Measurements from ENCODE around the gene NLRC4.
"Not testable (repeated sequence)": the region's sequence is repeated elsewhere in the genome, so short reads cannot be mapped to it uniquely, and the experiment has no call there.

The NLRC4 gene

GRCh38 chr2:32210767-32211408 is 53.8 kb downstream of the NLRC4 start:
- POLR2A ChIA-PET (ENCODE audit: low non-redundant PET): no interaction called here
- DNase-seq (ENCODE audit: low spot score): no peak
- H3K27ac ChIP-seq: no peak overlapping the region
- CTCF ChIA-PET: no interaction called here
- no peak for TF ChIP-seq CTCF (conservative IDR thresholded peaks at IDR 0.05; ENCODE audit: low read depth)

GRCh38 chr2:32203428-32203827 is 61.3 kb downstream of the NLRC4 start:
- CTCF ChIA-PET; H3K27ac ChIP-seq; DNase-seq (ENCODE audit: low spot score); POLR2A ChIA-PET (ENCODE audit: low non-redundant PET): not testable (repeated sequence)

- ChIA-PET POLR2A (ENCODE audit: low non-redundant PET) (no interaction called here), CTCF (interaction anchor here (0.6 kb wide), 1 partner anchor 94 kb away, joined by 3 read pairs; no protein-coding TSS in a partner anchor)
- no peak for TF ChIP-seq CTCF (conservative IDR thresholded peaks at IDR 0.05; ENCODE audit: low read depth)
- no peak for DNase-seq (ENCODE audit: low spot score)
- H3K27ac ChIP-seq: no peak overlapping the region
Measured at GRCh38 chr2:32200814-32201213, 63.9 kb downstream of the NLRC4 start.

GRCh38 chr2:32192418-32192817 is 72.3 kb downstream of the NLRC4 start:
- TF ChIP-seq CTCF (conservative IDR thresholded peaks at IDR 0.05; ENCODE audit: low read depth): no peak
- CTCF ChIA-PET: interaction anchor here (0.7 kb wide), 1 partner anchor 10 kb away, joined by 4 read pairs; no protein-coding TSS in a partner anchor
- no peak overlapping the region for H3K27ac ChIP-seq
- no peak for DNase-seq (ENCODE audit: low spot score)
- POLR2A ChIA-PET (ENCODE audit: low non-redundant PET): no interaction called here

- no peak overlapping the region for H3K27ac ChIP-seq
- ChIA-PET POLR2A (ENCODE audit: low non-redundant PET) (interaction anchor here (0.8 kb wide), 1 partner anchor 91 kb away, joined by 3 read pairs; no protein-coding TSS in a partner anchor), CTCF (no interaction called here)
- no peak for DNase-seq (ENCODE audit: low spot score)
- no peak for TF ChIP-seq CTCF (conservative IDR thresholded peaks at IDR 0.05; ENCODE audit: low read depth)
Measured at GRCh38 chr2:32189011-32189410, 75.7 kb downstream of the NLRC4 start.

- ChIA-PET CTCF (interaction anchor here (0.5 to 0.7 kb wide), 2 partner anchors 10 to 1126 kb away, joined by 4 read pairs; no protein-coding TSS in a partner anchor), POLR2A (ENCODE audit: low non-redundant PET) (no interaction called here)
- H3K27ac ChIP-seq: no peak overlapping the region
- DNase-seq (ENCODE audit: low spot score): no peak
- no peak for TF ChIP-seq CTCF (conservative IDR thresholded peaks at IDR 0.05; ENCODE audit: low read depth)
Measured at GRCh38 chr2:32182667-32183066, 82.0 kb downstream of the NLRC4 start.

Measured in RWPE1 (cell line).